ENCODE data around the gene HCFC1R1. TPM values are rescaled to one million over a fixed set of nuclear protein-coding genes. Genes with fewer than 3 reads are reported as not detected.

The HCFC1R1 gene
- total and polyA plus RNA-seq, 11 donors = 32.8 to 189 (median 54.6) TPM

DNA sequence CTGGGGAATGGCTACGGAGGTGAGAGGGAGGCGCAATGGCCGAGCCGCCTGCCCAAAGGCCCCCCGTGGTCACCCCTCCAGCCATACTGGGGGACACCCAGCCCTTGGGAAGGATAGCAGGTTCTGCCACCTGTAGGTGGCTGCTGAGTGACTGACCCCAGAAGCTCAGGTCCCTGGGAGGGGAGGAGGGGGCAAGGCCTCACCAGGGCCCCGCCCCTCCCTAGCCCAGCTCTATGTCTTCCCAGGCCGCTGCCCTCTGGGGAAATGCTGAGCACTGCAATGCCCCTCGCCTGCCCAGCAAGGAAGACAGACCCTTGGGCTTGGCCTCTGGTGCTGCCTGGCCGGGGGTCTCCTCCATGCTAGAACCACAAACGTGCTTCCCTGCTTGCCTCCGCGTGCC lies 22.4 kb downstream of the HCFC1R1 start:
- peaks cover 0 to 36% (median 7%) of the 10 kb centered on the region in 9 donors for H3K27me3 ChIP-seq
- H3K36me3 ChIP-seq = no peaks in the 10 kb centered on the region
- no peak for TF ChIP-seq CTCF (IDR thresholded peaks at IDR 0.05)
- TF ChIP-seq POLR2A (IDR thresholded peaks at IDR 0.05) = no peak
- H3K27ac ChIP-seq = no peak overlapping the region
- ATAC-seq = no peak
- intact Hi-C loops (cut with DNase I) = no loop called here
- H3K9me3 ChIP-seq = no peaks in the 10 kb centered on the region
- peaks cover 0 to 14% (median 3%) of the 10 kb centered on the region in 12 donors for H3K4me1 ChIP-seq
- WGBS, 4 donors = 68 to 77% (median 73%) methylated on average over 10 to 12 of the region's 12 CpGs
- no peak for DNase-seq
- H3K4me3 ChIP-seq = no peak overlapping the region

- ATAC-seq (no peak), DNase-seq (no peak)
- Histone ChIP-seq H3K9me3 (no peaks in the 10 kb centered on the region), H3K4me3 (no peak overlapping the region), H3K27ac (no peak overlapping the region), H3K27me3 (peaks cover 0 to 28% (median 2%) of the 10 kb centered on the region in 9 donors), H3K36me3 (no peaks in the 10 kb centered on the region), H3K4me1 (peaks cover 0 to 14% (median 3%) of the 10 kb centered on the region in 12 donors)
- intact Hi-C loops (cut with DNase I) = no loop called here
- WGBS, 4 donors = 71 to 89% (median 86%) methylated on average over 1 to 4 of the region's 4 CpGs
- TF ChIP-seq POLR2A (IDR thresholded peaks at IDR 0.05) (no peak), CTCF (IDR thresholded peaks at IDR 0.05) (no peak)
These were observed 23.2 kb downstream of the HCFC1R1 start for GRCh38 chr16:3000540-3000939.

- DNase-seq (no peak), ATAC-seq (no peak)
- intact Hi-C loops (cut with DNase I) = no loop called here
- WGBS, 4 donors = 78 to 95% (median 80%) methylated on average over 6 of the region's 6 CpGs
- Histone ChIP-seq H3K4me3 (no peak overlapping the region), H3K9me3 (no peaks in the 10 kb centered on the region), H3K4me1 (peaks cover 0 to 10% (median 2%) of the 10 kb centered on the region in 12 donors), H3K27me3 (peaks cover 0 to 25% (median 2%) of the 10 kb centered on the region in 9 donors), H3K36me3 (no peaks in the 10 kb centered on the region), H3K27ac (no peak overlapping the region)
- no peak for TF ChIP-seq CTCF (IDR thresholded peaks at IDR 0.05)
These were observed 23.8 kb downstream of the HCFC1R1 start for GRCh38 chr16:2999929-3000328.

- TF ChIP-seq CTCF (IDR thresholded peaks at IDR 0.05) (no peak), POLR2A (IDR thresholded peaks at IDR 0.05) (no peak)
- Histone ChIP-seq H3K27me3 (peaks cover 0 to 12% (median 0%) of the 10 kb centered on the region in 9 donors), H3K9me3 (no peaks in the 10 kb centered on the region), H3K4me1 (no peaks in the 10 kb centered on the region), H3K36me3 (no peaks in the 10 kb centered on the region), H3K4me3 (no peak overlapping the region), H3K27ac (no peak overlapping the region)
- intact Hi-C loops (cut with DNase I) = no loop called here
- DNase-seq (no peak), ATAC-seq (no peak)
- 72 to 87% (median 77%) methylated on average over 7 to 13 of the region's 13 CpGs for WGBS, 4 donors
These were observed 27.4 kb downstream of the HCFC1R1 start for GRCh38 chr16:2996298-2996697.
